ENCODE measurements around the gene RAMP1. TPM values are rescaled to one million over a fixed set of nuclear protein-coding genes. Genes with fewer than 3 reads are reported as not detected.

The RAMP1 gene
- total and polyA plus RNA-seq, 9 of the 15 experiments (the other 6 are each of a cell fraction or from before 2014, with no cell fraction given), result 0.72 to 0.77 TPM; not detected in 7

DNA sequence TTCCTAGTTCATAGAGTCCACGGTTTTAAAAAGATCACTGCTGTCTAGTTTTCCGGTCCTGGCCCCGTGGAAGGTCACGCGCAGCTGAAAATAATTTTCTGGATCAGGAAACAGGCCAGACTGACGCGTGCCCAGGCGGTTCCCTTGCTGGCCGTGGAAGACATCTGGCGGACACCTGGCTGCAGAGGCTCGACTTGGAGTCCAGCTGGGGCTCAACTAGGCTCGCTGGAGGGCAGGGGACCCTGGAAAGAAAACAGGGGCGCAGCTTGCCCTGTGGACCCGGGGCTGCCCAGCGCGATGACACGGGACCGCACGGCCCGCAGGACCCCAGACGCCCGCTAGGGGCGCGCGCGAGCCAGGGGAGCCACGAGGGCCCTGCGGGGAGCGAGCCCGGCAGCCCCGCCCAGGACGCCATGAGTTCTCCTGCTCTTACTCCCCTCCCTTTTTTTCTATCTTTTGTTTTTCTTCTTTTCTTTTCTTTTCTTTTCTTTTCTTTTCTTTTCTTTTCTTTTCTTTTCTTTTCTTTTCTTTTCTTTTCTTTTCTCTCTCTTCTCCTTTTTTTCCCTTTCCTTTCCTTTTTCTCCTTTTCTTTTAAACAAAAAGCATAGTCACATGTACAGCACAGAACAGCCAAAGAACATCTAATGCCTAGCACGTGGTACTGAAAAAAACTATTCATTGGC lies 64.2 kb downstream of the RAMP1 start (continued):
- TF ChIP-seq, protein P1, sequence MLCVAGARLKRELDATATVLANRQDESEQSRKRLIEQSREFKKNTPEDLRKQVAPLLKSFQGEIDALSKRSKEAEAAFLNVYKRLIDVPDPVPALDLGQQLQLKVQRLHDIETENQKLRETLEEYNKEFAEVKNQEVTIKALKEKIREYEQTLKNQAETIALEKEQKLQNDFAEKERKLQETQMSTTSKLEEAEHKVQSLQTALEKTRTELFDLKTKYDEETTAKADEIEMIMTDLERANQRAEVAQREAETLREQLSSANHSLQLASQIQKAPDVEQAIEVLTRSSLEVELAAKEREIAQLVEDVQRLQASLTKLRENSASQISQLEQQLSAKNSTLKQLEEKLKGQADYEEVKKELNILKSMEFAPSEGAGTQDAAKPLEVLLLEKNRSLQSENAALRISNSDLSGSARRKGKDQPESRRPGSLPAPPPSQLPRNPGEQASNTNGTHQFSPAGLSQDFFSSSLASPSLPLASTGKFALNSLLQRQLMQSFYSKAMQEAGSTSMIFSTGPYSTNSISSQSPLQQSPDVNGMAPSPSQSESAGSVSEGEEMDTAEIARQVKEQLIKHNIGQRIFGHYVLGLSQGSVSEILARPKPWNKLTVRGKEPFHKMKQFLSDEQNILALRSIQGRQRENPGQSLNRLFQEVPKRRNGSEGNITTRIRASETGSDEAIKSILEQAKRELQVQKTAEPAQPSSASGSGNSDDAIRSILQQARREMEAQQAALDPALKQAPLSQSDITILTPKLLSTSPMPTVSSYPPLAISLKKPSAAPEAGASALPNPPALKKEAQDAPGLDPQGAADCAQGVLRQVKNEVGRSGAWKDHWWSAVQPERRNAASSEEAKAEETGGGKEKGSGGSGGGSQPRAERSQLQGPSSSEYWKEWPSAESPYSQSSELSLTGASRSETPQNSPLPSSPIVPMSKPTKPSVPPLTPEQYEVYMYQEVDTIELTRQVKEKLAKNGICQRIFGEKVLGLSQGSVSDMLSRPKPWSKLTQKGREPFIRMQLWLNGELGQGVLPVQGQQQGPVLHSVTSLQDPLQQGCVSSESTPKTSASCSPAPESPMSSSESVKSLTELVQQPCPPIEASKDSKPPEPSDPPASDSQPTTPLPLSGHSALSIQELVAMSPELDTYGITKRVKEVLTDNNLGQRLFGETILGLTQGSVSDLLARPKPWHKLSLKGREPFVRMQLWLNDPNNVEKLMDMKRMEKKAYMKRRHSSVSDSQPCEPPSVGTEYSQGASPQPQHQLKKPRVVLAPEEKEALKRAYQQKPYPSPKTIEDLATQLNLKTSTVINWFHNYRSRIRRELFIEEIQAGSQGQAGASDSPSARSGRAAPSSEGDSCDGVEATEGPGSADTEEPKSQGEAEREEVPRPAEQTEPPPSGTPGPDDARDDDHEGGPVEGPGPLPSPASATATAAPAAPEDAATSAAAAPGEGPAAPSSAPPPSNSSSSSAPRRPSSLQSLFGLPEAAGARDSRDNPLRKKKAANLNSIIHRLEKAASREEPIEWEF (CRISPR knock-in tag; IDR thresholded peaks at IDR 0.05), result no peak
- TF ChIP-seq CREM (IDR thresholded peaks at IDR 0.05; ENCODE audit: low read depth), result peak; percentile 30; the same call in 1 of the 2 replicates
- no peak for TF ChIP-seq SOX6 (IDR thresholded peaks at IDR 0.05)
- no peak for TF ChIP-seq BRD4 (IDR thresholded peaks at IDR 0.05)
- no peak for TF ChIP-seq ARHGAP35 (IDR thresholded peaks at IDR 0.05; ENCODE audit: partially characterized antibody)
- TF ChIP-seq, protein P2, sequence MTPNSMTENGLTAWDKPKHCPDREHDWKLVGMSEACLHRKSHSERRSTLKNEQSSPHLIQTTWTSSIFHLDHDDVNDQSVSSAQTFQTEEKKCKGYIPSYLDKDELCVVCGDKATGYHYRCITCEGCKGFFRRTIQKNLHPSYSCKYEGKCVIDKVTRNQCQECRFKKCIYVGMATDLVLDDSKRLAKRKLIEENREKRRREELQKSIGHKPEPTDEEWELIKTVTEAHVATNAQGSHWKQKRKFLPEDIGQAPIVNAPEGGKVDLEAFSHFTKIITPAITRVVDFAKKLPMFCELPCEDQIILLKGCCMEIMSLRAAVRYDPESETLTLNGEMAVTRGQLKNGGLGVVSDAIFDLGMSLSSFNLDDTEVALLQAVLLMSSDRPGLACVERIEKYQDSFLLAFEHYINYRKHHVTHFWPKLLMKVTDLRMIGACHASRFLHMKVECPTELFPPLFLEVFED (CRISPR knock-in tag; conservative IDR thresholded peaks at IDR 0.05), result no peak
- TF ChIP-seq, protein P3, sequence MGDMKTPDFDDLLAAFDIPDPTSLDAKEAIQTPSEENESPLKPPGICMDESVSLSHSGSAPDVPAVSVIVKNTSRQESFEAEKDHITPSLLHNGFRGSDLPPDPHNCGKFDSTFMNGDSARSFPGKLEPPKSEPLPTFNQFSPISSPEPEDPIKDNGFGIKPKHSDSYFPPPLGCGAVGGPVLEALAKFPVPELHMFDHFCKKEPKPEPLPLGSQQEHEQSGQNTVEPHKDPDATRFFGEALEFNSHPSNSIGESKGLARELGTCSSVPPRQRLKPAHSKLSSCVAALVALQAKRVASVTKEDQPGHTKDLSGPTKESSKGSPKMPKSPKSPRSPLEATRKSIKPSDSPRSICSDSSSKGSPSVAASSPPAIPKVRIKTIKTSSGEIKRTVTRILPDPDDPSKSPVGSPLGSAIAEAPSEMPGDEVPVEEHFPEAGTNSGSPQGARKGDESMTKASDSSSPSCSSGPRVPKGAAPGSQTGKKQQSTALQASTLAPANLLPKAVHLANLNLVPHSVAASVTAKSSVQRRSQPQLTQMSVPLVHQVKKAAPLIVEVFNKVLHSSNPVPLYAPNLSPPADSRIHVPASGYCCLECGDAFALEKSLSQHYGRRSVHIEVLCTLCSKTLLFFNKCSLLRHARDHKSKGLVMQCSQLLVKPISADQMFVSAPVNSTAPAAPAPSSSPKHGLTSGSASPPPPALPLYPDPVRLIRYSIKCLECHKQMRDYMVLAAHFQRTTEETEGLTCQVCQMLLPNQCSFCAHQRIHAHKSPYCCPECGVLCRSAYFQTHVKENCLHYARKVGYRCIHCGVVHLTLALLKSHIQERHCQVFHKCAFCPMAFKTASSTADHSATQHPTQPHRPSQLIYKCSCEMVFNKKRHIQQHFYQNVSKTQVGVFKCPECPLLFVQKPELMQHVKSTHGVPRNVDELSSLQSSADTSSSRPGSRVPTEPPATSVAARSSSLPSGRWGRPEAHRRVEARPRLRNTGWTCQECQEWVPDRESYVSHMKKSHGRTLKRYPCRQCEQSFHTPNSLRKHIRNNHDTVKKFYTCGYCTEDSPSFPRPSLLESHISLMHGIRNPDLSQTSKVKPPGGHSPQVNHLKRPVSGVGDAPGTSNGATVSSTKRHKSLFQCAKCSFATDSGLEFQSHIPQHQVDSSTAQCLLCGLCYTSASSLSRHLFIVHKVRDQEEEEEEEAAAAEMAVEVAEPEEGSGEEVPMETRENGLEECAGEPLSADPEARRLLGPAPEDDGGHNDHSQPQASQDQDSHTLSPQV (IDR thresholded peaks at IDR 0.05), result 0 out of 2 replicates have a peak, but pooled peaks have one; percentile 38
- TF ChIP-seq, protein P4, sequence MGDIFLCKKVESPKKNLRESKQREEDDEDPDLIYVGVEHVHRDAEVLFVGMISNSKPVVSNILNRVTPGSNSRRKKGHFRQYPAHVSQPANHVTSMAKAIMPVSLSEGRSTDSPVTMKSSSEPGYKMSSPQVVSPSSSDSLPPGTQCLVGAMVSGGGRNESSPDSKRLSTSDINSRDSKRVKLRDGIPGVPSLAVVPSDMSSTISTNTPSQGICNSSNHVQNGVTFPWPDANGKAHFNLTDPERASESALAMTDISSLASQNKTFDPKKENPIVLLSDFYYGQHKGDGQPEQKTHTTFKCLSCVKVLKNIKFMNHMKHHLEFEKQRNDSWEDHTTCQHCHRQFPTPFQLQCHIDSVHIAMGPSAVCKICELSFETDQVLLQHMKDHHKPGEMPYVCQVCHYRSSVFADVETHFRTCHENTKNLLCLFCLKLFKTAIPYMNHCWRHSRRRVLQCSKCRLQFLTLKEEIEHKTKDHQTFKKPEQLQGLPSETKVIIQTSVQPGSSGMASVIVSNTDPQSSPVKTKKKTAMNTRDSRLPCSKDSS (IDR thresholded peaks at IDR 0.05; ENCODE audit: low read depth, partially characterized antibody), result no peak
- 0 out of 2 replicates have a peak, but pooled peaks have one; percentile 15 for TF ChIP-seq GABPA (tag; conservative IDR thresholded peaks at IDR 0.05; ENCODE audit: low read depth)
- no peak for TF ChIP-seq POLR2AphosphoS5 (IDR thresholded peaks at IDR 0.05; ENCODE audit: control insufficient read depth, insufficient read depth, low read depth, low read length)
- TF ChIP-seq TEAD2 (tag; IDR thresholded peaks at IDR 0.05), result no peak
- TF ChIP-seq ZBED1 (IDR thresholded peaks at IDR 0.05), result no peak
- TF ChIP-seq IRF2 (CRISPR knock-in tag; IDR thresholded peaks at IDR 0.05), result no peak
- TF ChIP-seq POLR2G (IDR thresholded peaks at IDR 0.05; ENCODE audit: low read depth, low read length), result peak; percentile 47; the same call in 1 of the 2 replicates
- TF ChIP-seq ZFX (CRISPR knock-in tag; IDR thresholded peaks at IDR 0.05), result peak; percentile 28; the same call in 1 of the 2 replicates
